Mucosa of gallbladder (tissue), 1 donor: ENCODE results near the gene ADAM15. TPM values are rescaled to one million over a fixed set of nuclear protein-coding genes. Genes with fewer than 3 reads are reported as not detected.

Experiments used
- DNase-seq: peaks from one replicate; pipeline ENCODE4 v3.0.0-alpha.2; 2020; ENCODE audit warnings: low spot score
- total RNA-seq: library from RNA; stranded (reverse); gene quantifications from one replicate; pipeline ENCODE4 v1.2.1, GENCODE V29; 2021
- donor health status: DM: no; HTN: no; CAD: no.

ADAM15 gene
- total RNA-seq, 1 donor from 2014 or later, result 146 TPM

GRCh38 chr1:155012776-155013602 lies 38.1 kb upstream of the ADAM15 start:
- DNase-seq, result no peak

- no peak for DNase-seq
Observed at GRCh38 chr1:155013632-155014031, 37.5 kb upstream of the ADAM15 start.

GRCh38 chr1:155014709-155015508 lies 36.2 kb upstream of the ADAM15 start:
- DNase-seq, result no peak

- DNase-seq, result no peak
Observed at GRCh38 chr1:155015527-155016230, 35.4 kb upstream of the ADAM15 start.

- no peak for DNase-seq
Observed at GRCh38 chr1:155016231-155016831, 34.8 kb upstream of the ADAM15 start.

- peak; percentile 89 for DNase-seq
Observed at GRCh38 chr1:155017041-155017945, 33.8 kb upstream of the ADAM15 start.

GRCh38 chr1:155017946-155018316 lies 33.2 kb upstream of the ADAM15 start:
- DNase-seq, result no peak

- DNase-seq, result no peak
Observed at GRCh38 chr1:155018617-155019348, 32.3 kb upstream of the ADAM15 start.

- no peak for DNase-seq
Observed at GRCh38 chr1:155019377-155020245, 31.5 kb upstream of the ADAM15 start.

- DNase-seq, result no peak
Observed at GRCh38 chr1:155022136-155022926, 28.8 kb upstream of the ADAM15 start.

GRCh38 chr1:155022927-155023236 lies 28.2 kb upstream of the ADAM15 start:
- DNase-seq, result peak; percentile 51

- no peak for DNase-seq
Observed at GRCh38 chr1:155023627-155024026, 27.5 kb upstream of the ADAM15 start.

GRCh38 chr1:155024315-155024714 lies 26.8 kb upstream of the ADAM15 start:
- no peak for DNase-seq

- no peak for DNase-seq
Observed at GRCh38 chr1:155026154-155026553, 25.0 kb upstream of the ADAM15 start.

GRCh38 chr1:155026588-155026987 lies 24.5 kb upstream of the ADAM15 start:
- no peak for DNase-seq

- no peak for DNase-seq
Observed at GRCh38 chr1:155029513-155030242, 21.4 kb upstream of the ADAM15 start.

GRCh38 chr1:155030243-155030795 lies 20.8 kb upstream of the ADAM15 start:
- no peak for DNase-seq

- no peak for DNase-seq
Observed at GRCh38 chr1:155030899-155031298, 20.2 kb upstream of the ADAM15 start.
